Smooth muscle cell (in vitro differentiated cells): Measurements from ENCODE around the gene IVNS1ABP. TPM values are rescaled to one million over a fixed set of nuclear protein-coding genes. Genes with fewer than 3 reads are reported as not detected.

Experiments
- DNase-seq: peaks from one replicate; lab custom pipeline; 2025; ENCODE audit not compliant: unreplicated experiment; lab: John Stamatoyannopoulos, UW
- H2AFZ ChIP-seq: fragments of 200-600 bp; sonication (generic); 2 replicates; pipeline ENCODE4 v1.6.0; 2016; ENCODE audit warnings: antibody characterized with exemption, low read depth, mild to moderate bottlenecking
- H3F3A ChIP-seq: fragments of 200-600 bp; sonication (generic); 2 replicates; pipeline ENCODE4 v1.6.0; 2017; ENCODE audit warnings: antibody characterized with exemption, low read depth
- H3K27ac ChIP-seq: fragments of 200-600 bp; sonication (generic); 2 replicates; pipeline ENCODE4 v1.5.1; 2016; ENCODE audit warnings: low read depth, mild to moderate bottlenecking
- H3K27me3 ChIP-seq: fragments of 200-600 bp; sonication (generic); 2 replicates; pipeline ENCODE4 v1.6.1; 2016; ENCODE audit warnings: low read depth, mild to moderate bottlenecking
- H3K36me3 ChIP-seq: fragments of 200-600 bp; sonication (generic); 2 replicates; pipeline ENCODE4 v1.5.1; 2016; ENCODE audit warnings: low read depth
- H3K4me1 ChIP-seq: fragments of 200-600 bp; sonication (generic); 2 replicates; pipeline ENCODE4 v1.5.1; 2016; ENCODE audit warnings: low read depth
- H3K4me2 ChIP-seq: fragments of 200-600 bp; sonication (generic); 2 replicates; pipeline ENCODE4 v1.6.0; 2016; ENCODE audit warnings: mild to moderate bottlenecking
- H3K4me3 ChIP-seq: fragments of 200-600 bp; sonication (generic); 2 replicates; pipeline ENCODE4 v1.5.1; 2016; ENCODE audit warnings: mild to moderate bottlenecking
- H3K79me2 ChIP-seq: fragments of 200-600 bp; sonication (generic); 2 replicates; pipeline ENCODE4 v1.6.0; 2016; ENCODE audit warnings: low read depth, mild to moderate bottlenecking
- H3K9ac ChIP-seq: fragments of 200-600 bp; sonication (generic); 2 replicates; pipeline ENCODE4 v1.6.0; 2016; ENCODE audit warnings: low read depth
- H3K9me3 ChIP-seq: fragments of 200-600 bp; sonication (generic); replicated peaks from 2 replicates; pipeline ENCODE4 v1.5.1; 2016; ENCODE audit warnings: low read depth
- H4K20me1 ChIP-seq: fragments of 200-600 bp; sonication (generic); 2 replicates; pipeline ENCODE4 v1.6.0; 2016; ENCODE audit warnings: low read depth
- CTCF ChIP-seq: fragments of 200-600 bp; sonication (generic); IDR thresholded peaks from 2 replicates; pipeline ENCODE4 v1.5.1; 2017; ENCODE audit warnings: borderline replicate concordance, mild to moderate bottlenecking, antibody characterized with exemption; ENCODE audit not compliant: insufficient read depth, poor library complexity, severe bottlenecking
- WGBS: methylation state at CpG from one replicate; pipeline ENCODE4 v1.1.7; 2016; ENCODE audit warnings: low lambda C conversion rate; 5-methylcytosine and 5-hydroxymethylcytosine counted together
- polyA plus RNA-seq: library from polyadenylated mRNA; unstranded; fragments of >200 nt; fragmentation: Nextera tagmentation; extraction: Ambion mirVana; gene quantifications from 2 replicates; pipeline ENCODE4 v1.2.1, GENCODE V29; 2016
- total RNA-seq: library from RNA; depleted of rRNA; stranded (reverse); fragments of >200 nt; gene quantifications from 2 replicates; pipeline ENCODE4 v1.2.3, GENCODE V29; 2014

The IVNS1ABP gene
- total and polyA plus RNA-seq, 2 experiments from 2014 or later: 128 to 315 TPM

DNA sequence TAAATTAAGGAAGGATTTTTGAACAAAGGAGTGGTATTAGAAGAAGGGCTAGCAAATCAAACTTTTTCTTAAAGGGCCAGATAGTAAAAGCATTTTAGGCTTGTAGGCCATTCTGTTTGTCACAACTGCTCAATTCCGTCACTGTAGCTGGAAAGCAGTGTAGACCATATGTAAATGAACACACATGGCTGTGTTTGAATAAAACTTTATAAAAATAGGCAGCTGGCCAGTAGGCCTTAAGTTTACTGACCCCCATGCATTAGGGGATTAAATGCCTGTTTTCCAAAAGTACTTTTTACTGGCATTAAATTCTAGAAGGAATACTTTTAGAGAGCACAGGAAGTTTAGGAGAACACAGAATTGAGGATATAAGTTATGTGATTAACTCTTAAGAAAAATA lies 8.9 kb downstream of the IVNS1ABP start:
- no peaks in the 10 kb centered on the region for H3K27me3 ChIP-seq
- H3K4me1 ChIP-seq: peaks cover 15% of the 10 kb centered on the region
- H3F3A ChIP-seq: peaks cover 5% of the 10 kb centered on the region
- no peak overlapping the region for H3K9ac ChIP-seq
- no peak for DNase-seq
- 87% methylated on average over 1 of the region's 1 CpG for WGBS
- peaks cover 75% of the 10 kb centered on the region for H3K79me2 ChIP-seq
- peaks cover 85% of the 10 kb centered on the region for H4K20me1 ChIP-seq
- no peak overlapping the region for H3K4me3 ChIP-seq
- peak overlapping the region; percentile 45 for H3K27ac ChIP-seq
- no peak overlapping the region for H3K4me2 ChIP-seq
- TF ChIP-seq CTCF: no peak
- peaks cover 49% of the 10 kb centered on the region for H3K36me3 ChIP-seq
- no peak overlapping the region for H2AFZ ChIP-seq
- H3K9me3 ChIP-seq: no peaks in the 10 kb centered on the region

GRCh38 chr1:185305419-185305818 lies 11.6 kb downstream of the IVNS1ABP start:
- peaks cover 48% of the 10 kb centered on the region for H3K79me2 ChIP-seq
- DNase-seq: no peak
- H3K36me3 ChIP-seq: peaks cover 70% of the 10 kb centered on the region
- no peaks in the 10 kb centered on the region for H3K9me3 ChIP-seq
- H3K4me3 ChIP-seq: no peak overlapping the region
- H3K4me2 ChIP-seq: no peak overlapping the region
- H2AFZ ChIP-seq: no peak overlapping the region
- no peaks in the 10 kb centered on the region for H3K4me1 ChIP-seq
- H3K9ac ChIP-seq: no peak overlapping the region
- TF ChIP-seq CTCF: no peak
- WGBS: 92% methylated on average over 3 of the region's 3 CpGs
- H4K20me1 ChIP-seq: peaks cover 65% of the 10 kb centered on the region
- peak overlapping the region; percentile 47 for H3K27ac ChIP-seq
- H3K27me3 ChIP-seq: no peaks in the 10 kb centered on the region
- peaks cover 14% of the 10 kb centered on the region for H3F3A ChIP-seq

GRCh38 chr1:185300152-185300551 lies 16.9 kb downstream of the IVNS1ABP start:
- H3K4me2 ChIP-seq: no peak overlapping the region
- 95% methylated on average over 6 of the region's 6 CpGs for WGBS
- no peak overlapping the region for H3K4me3 ChIP-seq
- peaks cover 31% of the 10 kb centered on the region for H3F3A ChIP-seq
- no peak overlapping the region for H3K27ac ChIP-seq
- H3K4me1 ChIP-seq: no peaks in the 10 kb centered on the region
- no peak overlapping the region for H3K9ac ChIP-seq
- DNase-seq: no peak
- no peaks in the 10 kb centered on the region for H3K9me3 ChIP-seq
- H4K20me1 ChIP-seq: peaks cover 26% of the 10 kb centered on the region
- H3K36me3 ChIP-seq: peaks cover 65% of the 10 kb centered on the region
- peaks cover 9% of the 10 kb centered on the region for H3K79me2 ChIP-seq
- TF ChIP-seq CTCF: no peak
- no peaks in the 10 kb centered on the region for H3K27me3 ChIP-seq
- no peak overlapping the region for H2AFZ ChIP-seq

GRCh38 chr1:185297982-185298381 lies 19.1 kb downstream of the IVNS1ABP start:
- Histone ChIP-seq H2AFZ (no peak overlapping the region), H3K9ac (no peak overlapping the region), H3K27ac (peak overlapping the region; percentile 65), H4K20me1 (peaks cover 11% of the 10 kb centered on the region), H3K27me3 (no peaks in the 10 kb centered on the region), H3F3A (peaks cover 41% of the 10 kb centered on the region), H3K79me2 (no peaks in the 10 kb centered on the region), H3K36me3 (peaks cover 58% of the 10 kb centered on the region), H3K4me1 (no peaks in the 10 kb centered on the region), H3K4me3 (no peak overlapping the region), H3K9me3 (no peaks in the 10 kb centered on the region), H3K4me2 (no peak overlapping the region)
- WGBS: 89% methylated on average over 2 of the region's 2 CpGs
- no peak for DNase-seq
- TF ChIP-seq CTCF: no peak
